GM18505 (cell line): ENCODE measurements around the gene ZBTB16.

ENCODE experiments used
- ATAC-seq: cut with Tn5 transposase; IDR thresholded peaks from one replicate; pipeline ENCODE4 v1.9.1; 2021; ENCODE audit not compliant: unreplicated experiment
- POLR2A ChIP-seq: IDR thresholded peaks from 4 replicates; pipeline ENCODE4 v1.6.1; 2011; ENCODE audit warnings: borderline replicate concordance; ENCODE audit not compliant: insufficient read depth, insufficient read length; ENCODE audit errors: extremely low read depth

The ZBTB16 gene

GRCh38 chr11:114099392-114100178 is 40.1 kb downstream of the ZBTB16 start:
- TF ChIP-seq POLR2A = no peak
- no peak for ATAC-seq

GRCh38 chr11:114102993-114103896 is 43.7 kb downstream of the ZBTB16 start:
- no peak for TF ChIP-seq POLR2A
- ATAC-seq = no peak

GRCh38 chr11:114105611-114106010 is 46.1 kb downstream of the ZBTB16 start:
- no peak for TF ChIP-seq POLR2A
- no peak for ATAC-seq

GRCh38 chr11:114106047-114106446 is 46.5 kb downstream of the ZBTB16 start:
- ATAC-seq = no peak
- TF ChIP-seq POLR2A = no peak

GRCh38 chr11:114106986-114107385 is 47.5 kb downstream of the ZBTB16 start:
- no peak for ATAC-seq
- no peak for TF ChIP-seq POLR2A

GRCh38 chr11:114108501-114109205 is 49.1 kb downstream of the ZBTB16 start:
- no peak for TF ChIP-seq POLR2A
- ATAC-seq = no peak

GRCh38 chr11:114109206-114110090 is 49.9 kb downstream of the ZBTB16 start:
- ATAC-seq = no peak
- TF ChIP-seq POLR2A = no peak

GRCh38 chr11:114110123-114110522 is 50.6 kb downstream of the ZBTB16 start:
- no peak for ATAC-seq
- TF ChIP-seq POLR2A = no peak

GRCh38 chr11:114110952-114111947 is 51.7 kb downstream of the ZBTB16 start:
- ATAC-seq = no peak
- no peak for TF ChIP-seq POLR2A

GRCh38 chr11:114115451-114115928 is 56.0 kb downstream of the ZBTB16 start:
- no peak for TF ChIP-seq POLR2A
- ATAC-seq = no peak

GRCh38 chr11:114116357-114116756 is 56.8 kb downstream of the ZBTB16 start:
- ATAC-seq = no peak
- no peak for TF ChIP-seq POLR2A
